Measurements from ENCODE around the gene SPTBN4.

GRCh38 chr19:40561947-40562346 is 95.1 kb downstream of the SPTBN4 start:
- TF ChIP-seq, protein P1, sequence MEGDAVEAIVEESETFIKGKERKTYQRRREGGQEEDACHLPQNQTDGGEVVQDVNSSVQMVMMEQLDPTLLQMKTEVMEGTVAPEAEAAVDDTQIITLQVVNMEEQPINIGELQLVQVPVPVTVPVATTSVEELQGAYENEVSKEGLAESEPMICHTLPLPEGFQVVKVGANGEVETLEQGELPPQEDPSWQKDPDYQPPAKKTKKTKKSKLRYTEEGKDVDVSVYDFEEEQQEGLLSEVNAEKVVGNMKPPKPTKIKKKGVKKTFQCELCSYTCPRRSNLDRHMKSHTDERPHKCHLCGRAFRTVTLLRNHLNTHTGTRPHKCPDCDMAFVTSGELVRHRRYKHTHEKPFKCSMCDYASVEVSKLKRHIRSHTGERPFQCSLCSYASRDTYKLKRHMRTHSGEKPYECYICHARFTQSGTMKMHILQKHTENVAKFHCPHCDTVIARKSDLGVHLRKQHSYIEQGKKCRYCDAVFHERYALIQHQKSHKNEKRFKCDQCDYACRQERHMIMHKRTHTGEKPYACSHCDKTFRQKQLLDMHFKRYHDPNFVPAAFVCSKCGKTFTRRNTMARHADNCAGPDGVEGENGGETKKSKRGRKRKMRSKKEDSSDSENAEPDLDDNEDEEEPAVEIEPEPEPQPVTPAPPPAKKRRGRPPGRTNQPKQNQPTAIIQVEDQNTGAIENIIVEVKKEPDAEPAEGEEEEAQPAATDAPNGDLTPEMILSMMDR (IDR thresholded peaks at IDR 0.05), result no peak
- TF ChIP-seq EP300 (IDR thresholded peaks at IDR 0.05), result no peak

Measured in gastroesophageal sphincter (tissue), 3 donors.